Measurements from ENCODE around the gene ZSCAN4.

The ZSCAN4 gene

GRCh38 chr19:57701625-57702024 is 32.9 kb downstream of the ZSCAN4 start:
- no peak for DNase-seq (ENCODE audit: low read depth)
- no peak for TF ChIP-seq CTCF (conservative IDR thresholded peaks at IDR 0.05; ENCODE audit: low read depth, low read length)
- H3K4me3 ChIP-seq (ENCODE audit: low read length), result no peak overlapping the region

- no peak for TF ChIP-seq CTCF (conservative IDR thresholded peaks at IDR 0.05; ENCODE audit: low read depth, low read length)
- H3K4me3 ChIP-seq (ENCODE audit: low read length), result no peak overlapping the region
- DNase-seq (ENCODE audit: low read depth), result no peak
Observed at GRCh38 chr19:57706346-57706745, 37.6 kb downstream of the ZSCAN4 start.

GRCh38 chr19:57708641-57709361 is 40.1 kb downstream of the ZSCAN4 start, which contains the start of gene ZNF154:
ZNF154 (minus strand) TSS chr19:57709204; CDS start chr19:57708971, 233 bp downstream.
- peak; percentile 44 for DNase-seq (ENCODE audit: low read depth)
- TF ChIP-seq CTCF (conservative IDR thresholded peaks at IDR 0.05; ENCODE audit: low read depth, low read length), result no peak
- peak within 1 kb of the TSS; percentile 81 for H3K4me3 ChIP-seq (ENCODE audit: low read length)

- DNase-seq (ENCODE audit: low read depth), result no peak
- TF ChIP-seq CTCF (conservative IDR thresholded peaks at IDR 0.05; ENCODE audit: low read depth, low read length), result no peak
- H3K4me3 ChIP-seq (ENCODE audit: low read length), result peak overlapping the region; percentile 81
Observed at GRCh38 chr19:57709616-57710015, 40.9 kb downstream of the ZSCAN4 start.

- TF ChIP-seq CTCF (conservative IDR thresholded peaks at IDR 0.05; ENCODE audit: low read depth, low read length), result no peak
- no peak for DNase-seq (ENCODE audit: low read depth)
- H3K4me3 ChIP-seq (ENCODE audit: low read length), result no peak overlapping the region
Observed at GRCh38 chr19:57712222-57712621, 43.5 kb downstream of the ZSCAN4 start.

- no peak for TF ChIP-seq CTCF (conservative IDR thresholded peaks at IDR 0.05; ENCODE audit: low read depth, low read length)
- no peak overlapping the region for H3K4me3 ChIP-seq (ENCODE audit: low read length)
- no peak for DNase-seq (ENCODE audit: low read depth)
Observed at GRCh38 chr19:57719424-57719823, 50.7 kb downstream of the ZSCAN4 start.

- no peak for TF ChIP-seq CTCF (conservative IDR thresholded peaks at IDR 0.05; ENCODE audit: low read depth, low read length)
- DNase-seq (ENCODE audit: low read depth), result no peak
- no peak overlapping the region for H3K4me3 ChIP-seq (ENCODE audit: low read length)
Observed at GRCh38 chr19:57719901-57720519, 51.3 kb downstream of the ZSCAN4 start.
